Activated CD8-positive, alpha-beta memory T cell treated with anti-CD3 and anti-CD28 coated beads, Interleukin-2, amount 10 ng/mL, durations not matched to agents 7 days and 5 days (primary cell): ENCODE measurements around the gene GRM4. TPM values are rescaled to one million over a fixed set of nuclear protein-coding genes. Genes with fewer than 3 reads are reported as not detected.

ENCODE experiments used
- ATAC-seq: fragments of 150-1000 bp; cut with Tn5 transposase; one replicate; pipeline ENCODE4 v1.10.0; 2021; ENCODE audit warnings: moderate library complexity
- CTCF ChIA-PET: fragments of 350-600 bp; sonication (Branson Sonifier 250); formaldehyde crosslinking; loops from one replicate; lab custom pipeline; 2021; ENCODE audit warnings: antibody characterized with exemption; lab: Charles Lee
- DNase-seq: peaks from one replicate; pipeline ENCODE4 v3.0.0-alpha.2; 2020
- H3K27ac Mint-ChIP-seq: one replicate; pipeline ENCODE4 v1.8.0; 2021; ENCODE audit warnings: mild to moderate bottlenecking, mixed read lengths
- H3K27me3 Mint-ChIP-seq: one replicate; pipeline ENCODE4 v1.8.0; 2021; ENCODE audit warnings: mixed read lengths
- H3K36me3 Mint-ChIP-seq: one replicate; pipeline ENCODE4 v1.8.0; 2021; ENCODE audit warnings: mild to moderate bottlenecking, mixed read lengths
- H3K4me1 Mint-ChIP-seq: one replicate; pipeline ENCODE4 v1.8.0; 2021; ENCODE audit warnings: mixed read lengths
- H3K4me3 Mint-ChIP-seq: one replicate; pipeline ENCODE4 v1.8.0; 2021; ENCODE audit warnings: mild to moderate bottlenecking, moderate library complexity, mixed read lengths
- H3K9me3 Mint-ChIP-seq: one replicate; pipeline ENCODE4 v1.8.0; 2022; ENCODE audit warnings: low read depth, mixed read lengths
- total RNA-seq, 2 experiments: library from RNA; stranded (reverse); gene quantifications; one replicate each; pipeline ENCODE4 v1.2.3, GENCODE V29; 2021

Gene GRM4
- total RNA-seq, 2 experiments from 2014 or later = not detected

DNA sequence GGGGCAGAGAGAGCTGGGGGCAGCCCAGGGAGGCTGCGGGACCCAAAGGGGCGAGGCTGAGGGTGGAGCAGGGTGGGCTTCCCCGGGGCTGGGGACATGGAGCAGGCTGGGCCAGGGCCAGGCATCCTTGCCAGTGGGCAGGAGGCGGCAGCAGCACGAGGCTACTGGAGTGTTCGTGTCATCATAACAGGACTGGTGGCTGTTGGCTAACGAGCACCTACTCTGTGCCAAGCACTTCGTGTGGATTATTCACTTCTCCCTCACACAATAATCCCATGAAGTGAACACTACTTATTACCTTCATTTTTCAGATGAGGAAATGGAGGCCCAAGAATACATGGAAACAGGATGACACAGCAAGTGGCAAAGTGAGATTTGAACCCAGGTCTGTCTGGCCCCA, 41.7 kb downstream of the GRM4 start:
- H3K27me3 Mint-ChIP-seq = peaks cover 20% of the 10 kb centered on the region
- no peaks in the 10 kb centered on the region for H3K36me3 Mint-ChIP-seq
- no peak for ATAC-seq
- CTCF ChIA-PET = no interaction called here
- no peaks in the 10 kb centered on the region for H3K4me1 Mint-ChIP-seq
- no peak for DNase-seq
- H3K4me3 Mint-ChIP-seq = no peak overlapping the region
- no peaks in the 10 kb centered on the region for H3K9me3 Mint-ChIP-seq
- no peak overlapping the region for H3K27ac Mint-ChIP-seq

DNA sequence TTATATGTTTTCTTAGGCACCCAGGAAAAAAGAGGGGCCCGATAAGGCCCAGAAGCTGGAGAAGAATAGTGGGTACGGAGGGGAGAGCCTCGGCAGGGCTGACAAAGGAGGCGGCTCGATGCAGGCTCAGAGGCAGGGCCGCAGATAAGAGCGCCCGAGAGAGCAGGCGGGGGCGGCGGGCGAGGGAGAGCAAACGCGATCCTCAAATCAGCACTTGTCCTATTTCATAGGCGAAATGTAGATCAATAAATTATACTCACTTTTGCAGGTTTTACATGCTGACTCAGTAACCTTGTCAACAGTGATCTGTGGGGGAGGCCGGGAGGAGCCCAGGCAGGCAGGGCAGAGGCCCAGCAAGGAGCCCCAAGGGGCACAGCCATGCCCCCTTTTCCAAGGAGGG, 42.6 kb downstream of the GRM4 start:
- CTCF ChIA-PET = no interaction called here
- Mint-ChIP-seq H3K9me3 (no peaks in the 10 kb centered on the region), H3K4me3 (no peak overlapping the region), H3K36me3 (no peaks in the 10 kb centered on the region), H3K27ac (no peak overlapping the region), H3K27me3 (peaks cover 20% of the 10 kb centered on the region), H3K4me1 (no peaks in the 10 kb centered on the region)
- DNase-seq = no peak
- no peak for ATAC-seq

DNA sequence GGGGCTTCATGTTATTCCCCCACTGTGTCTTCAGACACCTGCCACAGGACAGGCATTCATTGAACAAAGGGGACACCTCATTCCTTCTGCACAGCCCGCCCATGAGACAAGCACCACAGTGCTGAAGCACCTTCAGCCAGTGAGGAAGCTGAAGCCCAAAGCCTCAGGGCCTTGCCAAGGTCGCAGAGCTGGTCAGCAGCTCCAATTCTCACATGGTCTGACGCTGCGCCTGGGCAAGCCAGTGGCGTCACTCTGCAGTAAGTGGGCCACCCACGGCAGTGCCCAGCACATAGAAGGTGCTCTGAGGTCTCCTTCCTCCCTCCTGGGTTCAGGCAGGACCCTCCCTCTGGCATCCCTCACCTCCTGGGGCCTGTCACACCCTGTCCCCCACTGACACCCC, 43.2 kb downstream of the GRM4 start:
- CTCF ChIA-PET = no interaction called here
- Mint-ChIP-seq H3K36me3 (no peaks in the 10 kb centered on the region), H3K9me3 (no peaks in the 10 kb centered on the region), H3K27me3 (peaks cover 20% of the 10 kb centered on the region), H3K27ac (no peak overlapping the region), H3K4me1 (no peaks in the 10 kb centered on the region), H3K4me3 (no peak overlapping the region)
- DNase-seq (no peak), ATAC-seq (no peak)

DNA sequence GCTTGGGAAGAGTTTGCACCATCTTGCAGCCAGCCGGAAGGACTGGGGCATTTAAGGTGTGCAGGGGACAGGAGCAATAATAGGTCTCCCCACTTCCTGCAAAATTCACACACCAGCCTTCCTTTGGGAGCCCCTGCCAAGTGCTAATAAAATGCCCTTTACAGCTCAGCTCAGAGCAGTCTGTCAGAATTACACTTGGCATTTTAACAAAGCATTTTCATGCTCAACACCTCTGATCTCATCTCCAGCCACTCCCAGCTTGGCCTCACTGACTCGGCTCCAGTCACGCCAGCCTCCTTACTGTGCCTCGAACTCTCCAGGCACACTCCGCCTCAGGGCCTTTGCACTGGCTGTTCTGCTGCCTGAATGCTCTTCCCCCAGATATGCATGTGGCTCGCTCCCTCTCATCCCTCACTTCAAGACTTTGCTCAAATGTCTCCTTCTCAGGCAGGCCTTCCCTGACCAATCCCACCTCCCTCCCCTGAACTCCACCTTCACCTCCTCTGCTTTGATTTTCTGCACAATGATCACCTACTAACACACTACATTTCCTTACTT, 43.7 kb downstream of the GRM4 start:
- H3K36me3 Mint-ChIP-seq = no peaks in the 10 kb centered on the region
- ATAC-seq = no peak
- CTCF ChIA-PET = interaction anchor here (0.8 kb wide), 1 partner anchor 358 kb away, joined by 3 read pairs; no protein-coding TSS in a partner anchor

DNA sequence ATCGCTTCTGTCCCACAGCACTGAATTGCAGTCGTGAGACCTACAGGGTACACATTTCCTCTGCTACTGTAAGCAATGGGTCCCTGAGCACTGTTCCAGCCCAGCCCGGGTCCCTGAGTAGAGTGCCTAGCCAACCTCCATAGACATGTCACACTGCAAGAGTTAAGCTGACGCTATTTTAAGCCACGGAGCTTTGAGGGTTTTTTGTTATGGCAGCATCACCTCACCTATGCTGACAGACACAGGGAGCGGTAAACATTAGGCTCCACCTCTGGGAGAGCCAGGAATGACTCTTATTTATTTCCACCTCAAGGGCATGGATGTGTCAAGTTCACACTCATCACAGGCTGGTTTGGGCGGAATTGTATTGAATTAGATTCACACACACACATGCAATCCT, 45.1 kb downstream of the GRM4 start:
- CTCF ChIA-PET = no interaction called here
- no peak overlapping the region for H3K4me3 Mint-ChIP-seq

More for the DNA sequence above, 43.7 kb downstream of the GRM4 start:
- no peak overlapping the region for H3K4me3 Mint-ChIP-seq
- no peak for DNase-seq
- H3K4me1 Mint-ChIP-seq = no peaks in the 10 kb centered on the region
- peaks cover 20% of the 10 kb centered on the region for H3K27me3 Mint-ChIP-seq
- no peaks in the 10 kb centered on the region for H3K9me3 Mint-ChIP-seq
- no peak overlapping the region for H3K27ac Mint-ChIP-seq

DNA sequence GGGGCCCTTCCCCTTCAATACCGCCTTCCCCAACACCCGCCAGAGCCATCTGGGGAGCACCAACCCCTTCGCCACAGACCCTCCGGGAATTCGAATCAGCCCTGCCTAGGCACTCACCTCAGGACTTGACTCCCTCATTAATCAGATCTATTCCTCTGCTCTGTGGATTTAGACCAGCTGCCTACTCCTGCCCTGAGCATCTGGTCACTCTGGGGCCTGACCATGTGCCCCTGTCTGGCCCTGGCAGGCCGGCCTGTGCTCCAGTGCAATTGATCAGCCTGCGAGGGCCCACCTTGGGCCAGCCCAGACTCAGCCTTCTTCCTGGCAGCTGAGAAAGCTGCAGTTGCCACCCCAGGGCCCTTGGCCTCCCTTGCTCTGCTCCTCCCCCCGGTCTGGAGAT, 46.0 kb downstream of the GRM4 start:
- H3K27ac Mint-ChIP-seq = no peak overlapping the region
- no peak for DNase-seq
- no peaks in the 10 kb centered on the region for H3K9me3 Mint-ChIP-seq
- H3K36me3 Mint-ChIP-seq = no peaks in the 10 kb centered on the region
- CTCF ChIA-PET = no interaction called here
- H3K27me3 Mint-ChIP-seq = peaks cover 32% of the 10 kb centered on the region
- no peak overlapping the region for H3K4me3 Mint-ChIP-seq
- no peak for ATAC-seq
- no peaks in the 10 kb centered on the region for H3K4me1 Mint-ChIP-seq

More for the DNA sequence above, 45.1 kb downstream of the GRM4 start:
- no peaks in the 10 kb centered on the region for H3K36me3 Mint-ChIP-seq
- H3K4me1 Mint-ChIP-seq = no peaks in the 10 kb centered on the region
- H3K9me3 Mint-ChIP-seq = no peaks in the 10 kb centered on the region
- no peak overlapping the region for H3K27ac Mint-ChIP-seq
- no peak for DNase-seq
- ATAC-seq = no peak
- H3K27me3 Mint-ChIP-seq = peaks cover 28% of the 10 kb centered on the region

DNA sequence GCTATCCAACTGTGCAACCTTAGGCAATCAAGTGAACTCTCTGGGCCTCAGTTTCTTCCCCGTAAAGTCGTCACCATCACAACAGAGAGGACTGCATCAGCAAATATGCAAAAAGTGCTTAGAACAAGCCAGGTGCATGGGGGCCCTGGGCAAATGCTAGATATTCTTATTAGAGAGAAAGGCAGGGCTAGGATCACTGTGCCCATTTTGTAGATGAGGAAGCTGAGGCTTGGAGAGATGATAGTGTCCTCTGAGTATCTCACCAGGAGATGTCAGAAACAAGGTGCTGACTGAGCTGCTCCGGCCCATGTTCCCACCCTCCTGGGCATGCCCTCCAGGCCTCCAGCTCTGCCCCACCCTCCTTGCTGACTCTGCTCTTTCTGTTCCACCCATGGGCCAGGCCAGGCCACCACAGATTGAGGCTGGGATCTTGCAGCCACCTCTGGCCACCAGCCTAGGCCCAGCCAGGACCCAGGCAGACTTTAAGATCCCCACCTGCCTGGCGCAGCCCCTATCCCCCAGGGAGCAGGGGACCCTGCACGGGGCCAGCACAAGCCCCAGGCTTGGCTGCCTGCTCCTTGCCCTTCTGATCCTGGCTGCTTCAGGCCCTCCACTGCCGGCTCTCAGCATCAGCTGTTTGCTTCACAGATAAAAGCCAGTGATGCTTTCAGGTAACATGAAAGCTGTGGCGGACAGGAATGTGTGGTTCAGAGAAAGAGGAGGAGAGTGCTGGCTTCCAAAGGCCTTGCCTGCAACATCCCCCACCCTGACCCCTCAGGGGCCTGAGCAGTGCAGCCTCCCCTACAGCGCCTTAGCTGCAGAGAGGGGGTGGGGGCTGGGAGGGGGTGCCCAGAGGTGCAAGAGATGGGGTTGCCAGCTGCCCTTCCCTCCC, 47.6 kb downstream of the GRM4 start:
- Mint-ChIP-seq H3K27me3 (peaks cover 43% of the 10 kb centered on the region), H3K4me3 (no peak overlapping the region), H3K36me3 (no peaks in the 10 kb centered on the region), H3K9me3 (no peaks in the 10 kb centered on the region), H3K27ac (no peak overlapping the region), H3K4me1 (peaks cover 9% of the 10 kb centered on the region)
- ATAC-seq (no peak), DNase-seq (no peak)
- CTCF ChIA-PET = interaction anchor here (0.7 kb wide), 1 partner anchor 66 kb away, joined by 4 read pairs; no protein-coding TSS in a partner anchor

DNA sequence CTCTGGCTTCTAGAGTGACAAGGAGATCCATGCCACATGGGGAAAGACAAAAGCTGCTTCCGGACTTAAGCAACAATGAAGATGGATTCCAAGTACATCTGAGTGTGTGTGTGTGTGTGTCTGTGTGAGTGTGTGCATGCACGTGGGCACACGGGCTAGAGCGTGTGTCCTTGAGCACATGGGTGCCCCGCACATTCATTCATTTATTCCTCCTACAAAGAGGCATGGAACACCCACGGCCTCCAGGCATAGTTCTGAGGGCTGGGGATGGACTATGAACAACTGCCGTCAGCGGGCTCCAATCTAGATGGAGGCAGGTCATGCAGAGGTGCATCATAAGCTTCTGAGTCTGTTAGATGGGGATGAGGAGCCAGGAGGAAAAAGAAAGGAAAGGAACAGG, 49.1 kb downstream of the GRM4 start:
- ATAC-seq (no peak), DNase-seq (no peak)
- no peak overlapping the region for H3K4me3 Mint-ChIP-seq
- CTCF ChIA-PET = no interaction called here
- H3K27me3 Mint-ChIP-seq = peaks cover 34% of the 10 kb centered on the region
- H3K27ac Mint-ChIP-seq = no peak overlapping the region
- peaks cover 10% of the 10 kb centered on the region for H3K4me1 Mint-ChIP-seq
- no peaks in the 10 kb centered on the region for H3K9me3 Mint-ChIP-seq
- no peaks in the 10 kb centered on the region for H3K36me3 Mint-ChIP-seq

DNA sequence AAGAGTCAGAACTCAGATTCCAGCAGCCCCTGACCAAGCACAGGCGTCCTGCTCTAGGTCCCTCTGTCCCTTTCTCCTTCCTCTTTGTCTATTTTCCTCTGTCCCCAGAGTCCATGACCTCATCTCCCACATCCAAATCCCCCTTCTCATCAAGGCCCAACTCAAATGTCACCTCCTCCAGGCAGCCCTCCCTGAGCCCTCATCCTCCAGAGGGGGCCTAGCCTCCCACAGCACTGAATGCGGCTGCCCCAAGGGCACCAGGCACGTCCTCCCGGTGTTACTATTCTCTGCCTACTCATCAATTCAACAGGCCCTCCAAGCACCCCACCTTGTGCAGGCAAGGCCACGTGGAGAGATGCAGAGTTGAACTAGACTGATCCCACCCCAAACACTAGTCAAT, 49.7 kb downstream of the GRM4 start:
- DNase-seq (no peak), ATAC-seq (no peak)
- CTCF ChIA-PET = no interaction called here
- Mint-ChIP-seq H3K27ac (no peak overlapping the region), H3K27me3 (peaks cover 34% of the 10 kb centered on the region), H3K36me3 (no peaks in the 10 kb centered on the region), H3K4me1 (peaks cover 10% of the 10 kb centered on the region), H3K4me3 (no peak overlapping the region), H3K9me3 (no peaks in the 10 kb centered on the region)

DNA sequence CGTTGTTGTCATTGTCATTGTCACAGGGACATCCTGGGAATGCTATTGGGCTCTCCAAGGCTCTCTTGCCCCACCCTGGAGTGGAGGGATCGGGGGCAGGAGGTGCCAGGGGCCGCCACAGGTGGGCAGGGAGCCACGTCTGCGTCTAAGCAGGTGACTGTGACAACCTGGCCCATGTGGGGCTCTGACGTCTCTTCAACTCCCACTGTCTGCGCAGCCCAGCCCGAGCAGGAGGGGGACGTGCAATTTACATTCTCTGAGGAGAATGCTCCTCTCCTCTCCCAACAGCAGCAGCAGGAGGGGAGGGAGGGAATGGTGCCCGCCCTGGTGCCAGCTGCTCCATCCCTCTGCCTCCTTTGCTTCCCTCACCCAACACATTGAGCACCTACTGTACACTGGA, 50.1 kb downstream of the GRM4 start:
- no peak for ATAC-seq
- CTCF ChIA-PET = no interaction called here
- Mint-ChIP-seq H3K9me3 (no peaks in the 10 kb centered on the region), H3K36me3 (no peaks in the 10 kb centered on the region), H3K27me3 (peaks cover 34% of the 10 kb centered on the region), H3K27ac (no peak overlapping the region), H3K4me1 (peaks cover 10% of the 10 kb centered on the region), H3K4me3 (no peak overlapping the region)
- DNase-seq = no peak

DNA sequence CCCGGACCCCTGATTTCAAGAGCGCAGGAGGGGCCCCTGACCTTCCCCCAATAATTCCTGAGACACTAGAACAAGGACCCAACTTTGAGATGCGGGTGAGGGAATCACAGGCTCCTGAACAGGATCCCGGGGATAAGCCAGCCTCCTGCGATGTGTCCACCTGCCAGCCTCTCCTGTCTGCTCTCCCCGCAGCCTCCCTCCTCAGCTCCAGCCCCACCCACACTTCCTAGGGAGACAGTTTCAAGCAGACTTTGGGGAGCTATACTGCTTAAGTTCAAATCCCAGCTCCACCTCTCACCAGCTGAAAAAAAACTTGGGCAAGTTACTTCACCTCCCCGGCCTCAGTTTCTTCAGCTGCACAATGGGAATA, 50.8 kb downstream of the GRM4 start:
- Mint-ChIP-seq H3K4me3 (no peak overlapping the region), H3K27me3 (peaks cover 34% of the 10 kb centered on the region), H3K27ac (no peak overlapping the region), H3K9me3 (no peaks in the 10 kb centered on the region), H3K4me1 (peaks cover 10% of the 10 kb centered on the region), H3K36me3 (no peaks in the 10 kb centered on the region)
- CTCF ChIA-PET = no interaction called here
- ATAC-seq (no peak), DNase-seq (no peak)

DNA sequence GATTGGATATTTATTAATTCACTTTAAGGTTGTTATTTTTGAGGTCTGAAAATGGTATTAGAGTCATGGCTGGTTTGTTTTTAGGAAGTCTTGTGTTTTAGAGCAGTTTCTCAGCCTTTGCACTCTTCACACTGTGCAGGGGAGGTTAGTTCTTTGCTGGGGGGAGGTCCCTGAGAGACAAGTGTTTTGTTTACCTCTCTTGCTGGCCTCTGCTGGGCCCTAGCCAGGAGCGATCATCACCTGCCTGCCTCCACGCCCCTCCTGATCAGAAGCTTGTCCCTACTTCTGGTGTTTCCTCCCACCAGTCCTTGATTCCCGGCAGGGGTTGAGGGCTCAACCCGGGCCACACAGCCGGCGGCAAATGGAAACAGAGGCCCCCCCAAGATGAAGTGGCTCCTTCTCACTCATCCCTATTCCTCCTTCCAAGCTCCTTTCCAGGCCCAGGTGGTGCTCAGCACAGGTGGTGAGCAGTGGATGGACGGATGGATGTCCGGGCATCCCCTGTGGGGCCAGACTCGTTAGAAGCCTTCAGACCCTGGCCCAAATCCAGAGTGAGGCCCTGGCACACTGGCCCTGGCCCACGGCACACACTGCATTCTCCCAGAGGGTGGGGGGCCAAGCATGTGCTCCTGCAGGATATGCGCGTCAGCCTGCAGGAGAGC, 51.3 kb downstream of the GRM4 start:
- no peak overlapping the region for H3K4me3 Mint-ChIP-seq
- CTCF ChIA-PET = no interaction called here
- no peaks in the 10 kb centered on the region for H3K9me3 Mint-ChIP-seq
- ATAC-seq (no peak), DNase-seq (no peak)
- H3K36me3 Mint-ChIP-seq = no peaks in the 10 kb centered on the region
- H3K4me1 Mint-ChIP-seq = peaks cover 10% of the 10 kb centered on the region
- peaks cover 34% of the 10 kb centered on the region for H3K27me3 Mint-ChIP-seq
- H3K27ac Mint-ChIP-seq = no peak overlapping the region

DNA sequence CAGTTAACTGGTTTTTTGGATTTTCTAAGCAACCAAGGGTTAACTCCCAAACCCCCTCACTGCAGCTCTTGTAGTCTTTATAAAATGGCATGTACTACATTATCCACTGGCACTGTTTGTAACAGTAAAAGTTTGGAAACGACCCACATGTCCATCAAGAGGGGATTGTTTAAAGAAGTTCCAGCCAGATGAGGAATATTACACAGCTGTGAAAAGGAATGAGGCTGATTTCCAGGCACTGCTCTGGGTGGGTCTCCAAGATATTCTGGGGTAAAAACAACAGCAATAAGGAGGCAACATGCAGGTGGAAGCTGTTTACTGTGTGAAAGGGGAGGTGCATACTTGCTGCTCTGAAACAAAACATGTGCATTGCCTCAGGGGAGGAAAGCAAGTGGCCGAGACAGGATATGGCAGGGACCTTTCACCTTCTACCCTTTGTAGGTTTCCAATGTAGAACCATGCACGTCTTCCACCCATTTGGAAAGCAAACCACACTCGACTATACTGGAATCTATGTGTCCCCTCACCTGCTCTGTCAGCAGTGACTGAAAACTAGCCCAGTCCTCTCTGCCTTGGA, 51.9 kb downstream of the GRM4 start:
- H3K9me3 Mint-ChIP-seq = no peaks in the 10 kb centered on the region

More for the DNA sequence above, 51.9 kb downstream of the GRM4 start:
- DNase-seq (no peak), ATAC-seq (no peak)
- no peaks in the 10 kb centered on the region for H3K36me3 Mint-ChIP-seq
- H3K4me1 Mint-ChIP-seq = peaks cover 10% of the 10 kb centered on the region
- CTCF ChIA-PET = no interaction called here
- peaks cover 34% of the 10 kb centered on the region for H3K27me3 Mint-ChIP-seq
- no peak overlapping the region for H3K27ac Mint-ChIP-seq
- no peak overlapping the region for H3K4me3 Mint-ChIP-seq
